SK-N-SH (cell line): ENCODE results near the gene AP2A2. TPM values are rescaled to one million over a fixed set of nuclear protein-coding genes. Genes with fewer than 3 reads are reported as not detected.

Experiments used
- CTCF ChIA-PET: fragments of 300-600, 350-600 bp; formaldehyde crosslinking; extraction: SDS; loops from one replicate; lab custom pipeline; 2021; lab: Yijun Ruan, JAX
- POLR2A ChIA-PET: fragments of 350-600 bp; sonication (Branson Sonifier 250); formaldehyde crosslinking; extraction: SDS; loops from one replicate; lab custom pipeline; 2020; ENCODE audit warnings: antibody characterized with exemption, inconsistent platforms; lab: Yijun Ruan, JAX
- DNase-seq: peaks from one replicate; pipeline ENCODE4 v3.0.0; 2012
- H2AFZ ChIP-seq: fragments of 200-600 bp; sonication (generic); 2 replicates; pipeline ENCODE4 v1.8.1; 2016; ENCODE audit warnings: antibody characterized with exemption, mild to moderate bottlenecking, low read depth
- H3F3A ChIP-seq: fragments of 200-600 bp; sonication (generic); replicated peaks from 2 replicates; pipeline ENCODE3; 2016; ENCODE audit warnings: antibody characterized with exemption, mild to moderate bottlenecking; ENCODE audit not compliant: insufficient read depth
- H3K27ac ChIP-seq, 2 experiments: fragments of 200-500 bp in 1 of 2; fragments of 200-600 bp in 1 of 2; sonication (Bioruptor generic) in 1 of 2; sonication (generic), shearing (Covaris generic) in 1 of 2; 2 replicates each; pipeline versions ENCODE4 v1.5.1 to v1.6.1; 2014 to 2016; ENCODE audit warnings: low read depth in 2 of 2, inconsistent platforms in 1 of 2, low read length in 1 of 2, mild to moderate bottlenecking in 1 of 2, mixed read lengths in 1 of 2
- H3K27me3 ChIP-seq: fragments of 200-600 bp; sonication (generic), shearing (Covaris generic); 2 replicates; pipeline ENCODE4 v1.6.1; 2016; ENCODE audit warnings: mixed run types; ENCODE audit not compliant: insufficient read depth
- H3K36me3 ChIP-seq, 2 experiments: fragments of 200-500 bp in 1 of 2; fragments of 200-600 bp in 1 of 2; sonication (Bioruptor generic) in 1 of 2; sonication (generic) in 1 of 2; replicated peaks in 1 of 2; 2 replicates each; pipeline versions ENCODE3 to v1.5.1; 2014 to 2016; ENCODE audit warnings: low read length in 1 of 2, mild to moderate bottlenecking in 1 of 2; ENCODE audit not compliant: insufficient read depth in 2 of 2, control insufficient read depth in 1 of 2
- H3K4me1 ChIP-seq, 2 experiments: fragments of 200-500 bp in 1 of 2; fragments of 200-600 bp in 1 of 2; sonication (Bioruptor generic) in 1 of 2; sonication (generic), shearing (Covaris generic) in 1 of 2; 2 replicates each; pipeline versions ENCODE4 v1.5.1 to v1.6.1; 2014 to 2016; ENCODE audit warnings: low read depth in 1 of 2, low read length in 1 of 2, mixed run types in 1 of 2; ENCODE audit not compliant: insufficient read depth in 2 of 2, control insufficient read depth in 1 of 2
- H3K4me2 ChIP-seq: fragments of 200-600 bp; sonication (generic), shearing (Covaris generic); 2 replicates; pipeline ENCODE4 v1.6.1; 2017; ENCODE audit warnings: mixed run types
- H3K4me3 ChIP-seq, 2 experiments: fragments of 200-500 bp in 1 of 2; fragments of 200-600 bp in 1 of 2; sonication (Bioruptor generic) in 1 of 2; sonication (generic), shearing (Covaris generic) in 1 of 2; 2 replicates each; pipeline versions ENCODE4 v1.5.1 to v1.8.1; 2014 to 2016; ENCODE audit warnings: low read depth in 2 of 2, inconsistent platforms in 1 of 2, low read length in 1 of 2, mild to moderate bottlenecking in 1 of 2, mixed read lengths in 1 of 2, moderate library complexity in 1 of 2
- H3K79me2 ChIP-seq: fragments of 200-600 bp; sonication (generic); 2 replicates; pipeline ENCODE4 v1.8.1; 2017; ENCODE audit warnings: mild to moderate bottlenecking; ENCODE audit not compliant: insufficient read depth
- H3K9ac ChIP-seq: fragments of 200-600 bp; sonication (generic); 2 replicates; pipeline ENCODE4 v1.6.1; 2017; ENCODE audit warnings: mixed run types
- H3K9me2 ChIP-seq: fragments of 200-600 bp; sonication (generic); 2 replicates; pipeline ENCODE4 v1.6.1; 2017; ENCODE audit warnings: mixed run types
- H3K9me3 ChIP-seq: fragments of 200-600 bp; sonication (generic); 2 replicates; pipeline ENCODE4 v1.6.1; 2017; ENCODE audit warnings: mixed run types, mild to moderate bottlenecking, moderate library complexity
- H4K20me1 ChIP-seq: fragments of 200-600 bp; sonication (generic); 2 replicates; pipeline ENCODE4 v1.6.1; 2017; ENCODE audit warnings: mild to moderate bottlenecking, mixed run types; ENCODE audit not compliant: insufficient read depth
- CHD2 ChIP-seq: fragments of 150-350 bp; IDR thresholded peaks from 2 replicates; pipeline ENCODE4 v1.6.1; 2018; ENCODE audit warnings: low read length; ENCODE audit not compliant: partially characterized antibody
- ELF1 ChIP-seq: IDR thresholded peaks from 2 replicates; pipeline ENCODE4 v1.4.0; 2012
- EZH2phosphoT487 ChIP-seq: fragments of 200-600 bp; sonication (generic); IDR thresholded peaks from 2 replicates; pipeline ENCODE4 v1.6.1; 2017; ENCODE audit warnings: low read depth, mixed run types, mild to moderate bottlenecking, antibody characterized with exemption, moderate library complexity, borderline replicate concordance
- FOSL2 ChIP-seq: IDR thresholded peaks from 2 replicates; pipeline ENCODE4 v1.4.0; 2012; ENCODE audit warnings: low read depth, mild to moderate bottlenecking, moderate library complexity, borderline replicate concordance
- GATA2 ChIP-seq: sonication (generic); formaldehyde crosslinking; IDR thresholded peaks from 2 replicates; pipeline ENCODE4 v1.5.0; 2020; ENCODE audit warnings: mild to moderate bottlenecking, missing genetic modification reagents
- JUND ChIP-seq: IDR thresholded peaks from 2 replicates; pipeline ENCODE4 v1.4.0; 2012
- MEF2A ChIP-seq: IDR thresholded peaks from 2 replicates; pipeline ENCODE4 v1.4.0; 2012; ENCODE audit warnings: low read depth, borderline replicate concordance
- MXI1 ChIP-seq: IDR thresholded peaks from 2 replicates; pipeline ENCODE4 v1.6.1; 2012; ENCODE audit warnings: mild to moderate bottlenecking, low read depth, low read length, improper control_type of control experiment
- NRF1 ChIP-seq: IDR thresholded peaks from 2 replicates; pipeline ENCODE4 v1.6.1; 2012; ENCODE audit warnings: low read depth, mild to moderate bottlenecking, low read length
- POLR2AphosphoS5 ChIP-seq: IDR thresholded peaks from 2 replicates; pipeline ENCODE4 v1.6.1; 2012; ENCODE audit warnings: low read depth, low read length
- RAD21 ChIP-seq: IDR thresholded peaks from 2 replicates; pipeline ENCODE4 v1.6.1; 2012; ENCODE audit warnings: mild to moderate bottlenecking, low read length
- RFX5 ChIP-seq: IDR thresholded peaks from 2 replicates; pipeline ENCODE4 v1.6.1; 2012; ENCODE audit warnings: mild to moderate bottlenecking, improper control_type of control experiment, low read length
- TAF1 ChIP-seq: IDR thresholded peaks from 2 replicates; pipeline ENCODE4 v1.6.1; 2012; ENCODE audit warnings: low read depth, mild to moderate bottlenecking, low read length, moderate library complexity, borderline replicate concordance
- TCF12 ChIP-seq: IDR thresholded peaks from 2 replicates; pipeline ENCODE4 v1.4.0; 2012
- TEAD4 ChIP-seq: IDR thresholded peaks from 2 replicates; pipeline ENCODE4 v1.4.0; 2012; ENCODE audit warnings: mild to moderate bottlenecking, borderline replicate concordance; ENCODE audit not compliant: insufficient read depth
- YY1 ChIP-seq: IDR thresholded peaks from 2 replicates; pipeline ENCODE4 v1.4.0; 2012; ENCODE audit warnings: low read depth, mild to moderate bottlenecking
- WGBS: methylation state at CpG from one replicate; pipeline ENCODE4 v1.1.6; 2017; ENCODE audit warnings: low lambda C conversion rate; 5-methylcytosine and 5-hydroxymethylcytosine counted together
- polyA plus RNA-seq, 3 experiments: library from polyadenylated mRNA; depleted of rRNA; stranded (reverse); fragments of >200 nt; gene quantifications; 2 replicates each; pipeline ENCODE4 v1.2.3, GENCODE V29; 2012
- TF ChIP-seq, protein P1 (sequence below): fragments of 200-600 bp; sonication (generic); IDR thresholded peaks from 2 replicates; pipeline ENCODE4 v1.6.1; 2017; ENCODE audit warnings: antibody characterized with exemption, mild to moderate bottlenecking, moderate library complexity
- TF ChIP-seq, protein P2 (sequence below): fragments of 150-350 bp; IDR thresholded peaks from 2 replicates; pipeline ENCODE4 v1.6.1; 2016; ENCODE audit warnings: mild to moderate bottlenecking, low read depth, low read length
- TF ChIP-seq, protein P3 (sequence below): IDR thresholded peaks from 2 replicates; pipeline ENCODE4 v1.4.0; 2012; ENCODE audit warnings: low read depth, borderline replicate concordance
- TF ChIP-seq, protein P4 (sequence below): IDR thresholded peaks from 2 replicates; pipeline ENCODE4 v1.4.0; 2012; ENCODE audit warnings: low read depth
- TF ChIP-seq, protein P5 (sequence below): IDR thresholded peaks from 2 replicates; pipeline ENCODE4; 2012

The AP2A2 gene
- polyA plus RNA-seq, 1 of the 3 experiments (the other 2 are of a cell fraction), result 42.7 TPM

DNA sequence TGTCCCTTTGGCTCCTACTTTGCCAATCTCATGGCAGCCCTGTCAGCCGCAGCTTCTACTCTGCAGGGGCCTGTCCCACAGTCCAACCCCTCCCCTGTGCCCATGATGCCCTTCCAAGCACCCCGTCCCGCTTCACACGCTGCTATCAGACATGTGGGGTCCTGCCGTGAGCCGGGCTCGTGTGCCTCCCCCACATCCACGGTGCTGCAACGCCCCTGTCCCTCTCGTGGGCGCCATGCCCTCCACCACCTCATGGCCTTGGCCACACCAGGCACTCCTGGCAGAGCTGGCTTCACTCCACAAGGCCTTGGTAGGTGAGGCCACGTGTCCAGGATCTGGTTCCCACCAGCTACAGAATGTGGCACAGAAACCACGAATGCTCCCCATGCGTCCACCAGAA, 38.1 kb upstream of the AP2A2 start (continued):
- TF ChIP-seq, protein P1, sequence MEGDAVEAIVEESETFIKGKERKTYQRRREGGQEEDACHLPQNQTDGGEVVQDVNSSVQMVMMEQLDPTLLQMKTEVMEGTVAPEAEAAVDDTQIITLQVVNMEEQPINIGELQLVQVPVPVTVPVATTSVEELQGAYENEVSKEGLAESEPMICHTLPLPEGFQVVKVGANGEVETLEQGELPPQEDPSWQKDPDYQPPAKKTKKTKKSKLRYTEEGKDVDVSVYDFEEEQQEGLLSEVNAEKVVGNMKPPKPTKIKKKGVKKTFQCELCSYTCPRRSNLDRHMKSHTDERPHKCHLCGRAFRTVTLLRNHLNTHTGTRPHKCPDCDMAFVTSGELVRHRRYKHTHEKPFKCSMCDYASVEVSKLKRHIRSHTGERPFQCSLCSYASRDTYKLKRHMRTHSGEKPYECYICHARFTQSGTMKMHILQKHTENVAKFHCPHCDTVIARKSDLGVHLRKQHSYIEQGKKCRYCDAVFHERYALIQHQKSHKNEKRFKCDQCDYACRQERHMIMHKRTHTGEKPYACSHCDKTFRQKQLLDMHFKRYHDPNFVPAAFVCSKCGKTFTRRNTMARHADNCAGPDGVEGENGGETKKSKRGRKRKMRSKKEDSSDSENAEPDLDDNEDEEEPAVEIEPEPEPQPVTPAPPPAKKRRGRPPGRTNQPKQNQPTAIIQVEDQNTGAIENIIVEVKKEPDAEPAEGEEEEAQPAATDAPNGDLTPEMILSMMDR, result no peak
- TF ChIP-seq MXI1 (no peak), CHD2 (no peak), FOSL2 (no peak)
- TF ChIP-seq, protein P2, sequence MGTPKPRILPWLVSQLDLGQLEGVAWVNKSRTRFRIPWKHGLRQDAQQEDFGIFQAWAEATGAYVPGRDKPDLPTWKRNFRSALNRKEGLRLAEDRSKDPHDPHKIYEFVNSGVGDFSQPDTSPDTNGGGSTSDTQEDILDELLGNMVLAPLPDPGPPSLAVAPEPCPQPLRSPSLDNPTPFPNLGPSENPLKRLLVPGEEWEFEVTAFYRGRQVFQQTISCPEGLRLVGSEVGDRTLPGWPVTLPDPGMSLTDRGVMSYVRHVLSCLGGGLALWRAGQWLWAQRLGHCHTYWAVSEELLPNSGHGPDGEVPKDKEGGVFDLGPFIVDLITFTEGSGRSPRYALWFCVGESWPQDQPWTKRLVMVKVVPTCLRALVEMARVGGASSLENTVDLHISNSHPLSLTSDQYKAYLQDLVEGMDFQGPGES, result no peak

DNA sequence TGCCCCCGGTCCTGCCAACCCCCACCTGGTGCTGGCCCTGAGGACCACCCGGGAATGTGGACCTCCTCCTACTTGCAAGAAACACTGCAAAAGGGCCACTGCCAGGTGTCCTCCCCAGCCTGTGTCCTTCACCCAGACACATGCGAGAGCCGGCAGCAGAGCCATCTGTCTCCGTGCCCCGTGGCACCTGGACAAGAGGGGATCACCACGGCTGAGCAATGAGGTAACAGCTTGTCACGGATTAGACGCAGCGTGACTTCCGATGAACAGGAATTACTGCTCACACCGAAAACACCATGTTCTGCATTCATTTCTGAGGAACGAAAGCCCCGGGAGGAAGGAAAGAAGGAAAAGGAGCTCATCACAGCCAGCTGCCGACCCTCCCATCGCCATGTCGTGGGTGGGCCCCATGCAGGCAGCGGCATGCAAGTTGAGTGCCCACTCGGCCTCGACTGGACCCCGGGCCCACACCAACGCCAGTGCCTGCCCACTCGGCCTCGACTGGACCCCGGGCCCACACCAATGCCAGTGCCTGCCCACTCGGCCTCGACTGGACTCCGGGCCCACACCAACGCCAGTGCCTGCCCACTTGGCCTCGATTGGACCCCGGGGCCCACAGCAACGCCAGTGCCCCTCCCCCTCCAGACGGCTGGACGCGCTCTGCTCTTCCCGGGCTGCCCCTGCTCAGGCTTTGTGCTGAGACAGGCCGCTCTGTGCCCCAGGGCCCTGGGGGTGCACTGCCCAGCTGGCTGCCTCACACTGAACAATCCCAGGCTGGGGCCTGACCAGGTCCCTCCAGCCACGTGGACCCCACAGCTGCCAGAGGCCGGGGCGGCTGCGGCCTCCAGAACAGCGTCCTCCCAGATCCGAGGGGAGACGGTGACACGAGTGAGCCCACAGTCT, 37.1 kb upstream of the AP2A2 start:
- CTCF ChIA-PET, result interaction anchor here (0.7 to 1.8 kb wide), 3 partner anchors 37 to 56 kb away, joined by 3 to 5 read pairs (median 3); partner anchors contain the start of gene CD151
- Histone ChIP-seq H3K9me2 (no peaks in the 10 kb centered on the region), H3K79me2 (no peaks in the 10 kb centered on the region), H3K4me3 (no peak overlapping the region), H3K27me3 (no peaks in the 10 kb centered on the region), H3F3A (no peaks in the 10 kb centered on the region), H2AFZ (no peak overlapping the region), H4K20me1 (no peaks in the 10 kb centered on the region), H3K9ac (no peak overlapping the region), H3K4me2 (no peak overlapping the region), H3K9me3 (no peaks in the 10 kb centered on the region), H3K4me1 (peaks cover 0 to 24% of the 10 kb centered on the region in 2 experiments; a peak in 1 of 4 replicates), H3K36me3 (peaks cover 0 to 7% of the 10 kb centered on the region in 2 experiments), H3K27ac (no peak overlapping the region)
- WGBS, result 83% methylated on average over 30 of the region's 45 CpGs
- no peak for DNase-seq
- POLR2A ChIA-PET, result interaction anchor here (0.6 kb wide), 1 partner anchor 504 kb away, joined by 3 read pairs; no protein-coding TSS in a partner anchor
- TF ChIP-seq FOSL2 (no peak), ELF1 (no peak), YY1 (no peak), POLR2AphosphoS5 (no peak), MXI1 (no peak), TEAD4 (no peak), TAF1 (no peak)

DNA sequence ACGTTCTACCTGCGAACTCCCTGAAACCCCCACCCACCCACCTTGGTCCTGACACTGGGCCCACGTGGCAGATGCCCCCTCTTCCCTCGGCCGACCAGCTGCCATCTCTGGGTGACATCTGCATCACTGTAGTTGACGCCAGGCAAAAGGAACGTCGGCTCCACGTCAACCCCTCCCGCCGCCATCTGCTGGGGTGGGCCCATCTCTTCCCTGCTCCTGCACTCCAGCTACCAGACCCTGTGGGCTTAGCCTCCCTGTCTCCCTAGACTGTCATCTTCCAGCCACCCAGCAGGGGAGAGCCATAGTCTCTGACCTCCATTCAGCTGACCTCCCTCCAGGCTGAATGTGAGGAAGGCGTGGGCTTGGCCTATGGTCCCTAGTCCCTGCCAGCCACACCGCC, 36.4 kb upstream of the AP2A2 start:
- DNase-seq, result no peak
- peaks cover 0 to 24% of the 10 kb centered on the region in 2 experiments; a peak in 1 of 4 replicates for H3K4me1 ChIP-seq
- ChIA-PET POLR2A (interaction anchor here (0.6 kb wide), 1 partner anchor 504 kb away, joined by 3 read pairs; no protein-coding TSS in a partner anchor), CTCF (interaction anchor here (0.7 to 1.8 kb wide), 3 partner anchors 38 to 56 kb away, joined by 3 to 5 read pairs (median 3); partner anchors contain the start of gene CD151)
- no peaks in the 10 kb centered on the region for H3K79me2 ChIP-seq
- 91% methylated on average over 11 of the region's 13 CpGs for WGBS
- H3K4me2 ChIP-seq, result no peak overlapping the region
- no peaks in the 10 kb centered on the region for H3K9me3 ChIP-seq
- no peaks in the 10 kb centered on the region for H3F3A ChIP-seq
- no peaks in the 10 kb centered on the region for H3K27me3 ChIP-seq
- H3K9ac ChIP-seq, result no peak overlapping the region
- no peak overlapping the region for H3K27ac ChIP-seq
- H3K4me3 ChIP-seq, result no peak overlapping the region
- H3K9me2 ChIP-seq, result no peaks in the 10 kb centered on the region
- H3K36me3 ChIP-seq, result peaks cover 0 to 7% of the 10 kb centered on the region in 2 experiments
- H2AFZ ChIP-seq, result no peak overlapping the region
- no peaks in the 10 kb centered on the region for H4K20me1 ChIP-seq
- TF ChIP-seq GATA2 (no peak), TAF1 (no peak), TCF12 (no peak), NRF1 (no peak), EZH2phosphoT487 (no peak), MXI1 (no peak), JUND (no peak), RFX5 (no peak), POLR2AphosphoS5 (no peak), MEF2A (no peak), RAD21 (no peak)
- TF ChIP-seq, protein P3, sequence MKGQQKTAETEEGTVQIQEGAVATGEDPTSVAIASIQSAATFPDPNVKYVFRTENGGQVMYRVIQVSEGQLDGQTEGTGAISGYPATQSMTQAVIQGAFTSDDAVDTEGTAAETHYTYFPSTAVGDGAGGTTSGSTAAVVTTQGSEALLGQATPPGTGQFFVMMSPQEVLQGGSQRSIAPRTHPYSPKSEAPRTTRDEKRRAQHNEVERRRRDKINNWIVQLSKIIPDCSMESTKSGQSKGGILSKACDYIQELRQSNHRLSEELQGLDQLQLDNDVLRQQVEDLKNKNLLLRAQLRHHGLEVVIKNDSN, result no peak
- TF ChIP-seq, protein P4, sequence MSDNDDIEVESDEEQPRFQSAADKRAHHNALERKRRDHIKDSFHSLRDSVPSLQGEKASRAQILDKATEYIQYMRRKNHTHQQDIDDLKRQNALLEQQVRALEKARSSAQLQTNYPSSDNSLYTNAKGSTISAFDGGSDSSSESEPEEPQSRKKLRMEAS, result no peak
- TF ChIP-seq, protein P5, sequence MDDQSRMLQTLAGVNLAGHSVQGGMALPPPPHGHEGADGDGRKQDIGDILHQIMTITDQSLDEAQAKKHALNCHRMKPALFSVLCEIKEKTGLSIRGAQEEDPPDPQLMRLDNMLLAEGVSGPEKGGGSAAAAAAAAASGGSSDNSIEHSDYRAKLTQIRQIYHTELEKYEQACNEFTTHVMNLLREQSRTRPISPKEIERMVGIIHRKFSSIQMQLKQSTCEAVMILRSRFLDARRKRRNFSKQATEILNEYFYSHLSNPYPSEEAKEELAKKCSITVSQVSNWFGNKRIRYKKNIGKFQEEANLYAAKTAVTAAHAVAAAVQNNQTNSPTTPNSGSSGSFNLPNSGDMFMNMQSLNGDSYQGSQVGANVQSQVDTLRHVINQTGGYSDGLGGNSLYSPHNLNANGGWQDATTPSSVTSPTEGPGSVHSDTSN, result no peak
